Nephron (organoid): ENCODE data around the gene NRP1.
"Not testable (repeated sequence)": the region's sequence is repeated elsewhere in the genome, so short reads cannot be mapped to it uniquely, and the experiment has no call there.

ENCODE experiments used
- H3K27ac Mint-ChIP-seq, 3 experiments: 2 replicates each; pipeline ENCODE4 v1.8.0; 2020; ENCODE audit warnings: mixed read lengths in 3 of 3, mild to moderate bottlenecking in 2 of 3, moderate library complexity in 1 of 3
- H3K27me3 Mint-ChIP-seq: 2 replicates; pipeline ENCODE4 v1.8.0; 2021; ENCODE audit warnings: low read depth, mild to moderate bottlenecking, moderate library complexity, mixed read lengths
- H3K36me3 Mint-ChIP-seq: 2 replicates; pipeline ENCODE4 v1.8.0; 2020; ENCODE audit warnings: low read depth, mixed read lengths
- H3K4me1 Mint-ChIP-seq: 2 replicates; pipeline ENCODE4 v1.8.0; 2020; ENCODE audit warnings: mixed read lengths
- H3K4me3 Mint-ChIP-seq, 3 experiments: 2 replicates each; pipeline ENCODE4 v1.8.0; 2020; ENCODE audit warnings: mild to moderate bottlenecking in 3 of 3, mixed read lengths in 3 of 3, moderate library complexity in 2 of 3
- H3K9me3 Mint-ChIP-seq: 2 replicates; pipeline ENCODE4 v1.8.0; 2020; ENCODE audit warnings: mixed read lengths
- TF ChIP-seq, protein P1 (sequence below), 3 experiments: fragments of 200-600 bp; sonication (generic); IDR thresholded peaks; one replicate each; pipeline ENCODE4 v1.5.0; 2021; ENCODE audit warnings: antibody characterized with exemption in 3 of 3; ENCODE audit not compliant: unreplicated experiment in 3 of 3

NRP1 gene

DNA sequence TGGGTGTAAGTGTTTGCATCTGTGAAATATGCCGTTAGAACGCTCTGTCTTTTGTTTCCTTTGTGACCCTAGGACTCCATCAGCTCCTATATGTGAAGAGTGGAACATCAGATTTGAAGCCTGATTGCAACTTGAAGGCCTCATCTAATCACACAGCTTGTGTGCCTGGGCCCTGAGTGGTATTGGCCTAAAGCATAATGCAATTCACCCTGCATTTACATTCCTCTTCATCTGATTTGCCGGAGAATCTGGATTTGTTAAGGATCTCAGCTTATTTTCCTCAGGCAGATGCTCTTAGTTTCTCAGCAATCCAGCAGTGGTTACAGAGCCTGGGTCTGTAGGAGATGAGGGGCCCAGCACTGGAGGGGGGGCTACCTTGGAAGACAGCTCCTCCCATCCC is 193.2 kb downstream of the NRP1 start:
- Mint-ChIP-seq H3K36me3 (no peaks in the 10 kb centered on the region), H3K4me3 (no peak overlapping the region), H3K27me3 (peaks cover 38% of the 10 kb centered on the region), H3K9me3 (no peaks in the 10 kb centered on the region), H3K27ac (no peak overlapping the region), H3K4me1 (peaks cover 12% of the 10 kb centered on the region)
- TF ChIP-seq, protein P1, sequence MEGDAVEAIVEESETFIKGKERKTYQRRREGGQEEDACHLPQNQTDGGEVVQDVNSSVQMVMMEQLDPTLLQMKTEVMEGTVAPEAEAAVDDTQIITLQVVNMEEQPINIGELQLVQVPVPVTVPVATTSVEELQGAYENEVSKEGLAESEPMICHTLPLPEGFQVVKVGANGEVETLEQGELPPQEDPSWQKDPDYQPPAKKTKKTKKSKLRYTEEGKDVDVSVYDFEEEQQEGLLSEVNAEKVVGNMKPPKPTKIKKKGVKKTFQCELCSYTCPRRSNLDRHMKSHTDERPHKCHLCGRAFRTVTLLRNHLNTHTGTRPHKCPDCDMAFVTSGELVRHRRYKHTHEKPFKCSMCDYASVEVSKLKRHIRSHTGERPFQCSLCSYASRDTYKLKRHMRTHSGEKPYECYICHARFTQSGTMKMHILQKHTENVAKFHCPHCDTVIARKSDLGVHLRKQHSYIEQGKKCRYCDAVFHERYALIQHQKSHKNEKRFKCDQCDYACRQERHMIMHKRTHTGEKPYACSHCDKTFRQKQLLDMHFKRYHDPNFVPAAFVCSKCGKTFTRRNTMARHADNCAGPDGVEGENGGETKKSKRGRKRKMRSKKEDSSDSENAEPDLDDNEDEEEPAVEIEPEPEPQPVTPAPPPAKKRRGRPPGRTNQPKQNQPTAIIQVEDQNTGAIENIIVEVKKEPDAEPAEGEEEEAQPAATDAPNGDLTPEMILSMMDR (IDR thresholded peaks at IDR 0.05; ENCODE audit: unreplicated experiment in 3 of 3), result no peak

DNA sequence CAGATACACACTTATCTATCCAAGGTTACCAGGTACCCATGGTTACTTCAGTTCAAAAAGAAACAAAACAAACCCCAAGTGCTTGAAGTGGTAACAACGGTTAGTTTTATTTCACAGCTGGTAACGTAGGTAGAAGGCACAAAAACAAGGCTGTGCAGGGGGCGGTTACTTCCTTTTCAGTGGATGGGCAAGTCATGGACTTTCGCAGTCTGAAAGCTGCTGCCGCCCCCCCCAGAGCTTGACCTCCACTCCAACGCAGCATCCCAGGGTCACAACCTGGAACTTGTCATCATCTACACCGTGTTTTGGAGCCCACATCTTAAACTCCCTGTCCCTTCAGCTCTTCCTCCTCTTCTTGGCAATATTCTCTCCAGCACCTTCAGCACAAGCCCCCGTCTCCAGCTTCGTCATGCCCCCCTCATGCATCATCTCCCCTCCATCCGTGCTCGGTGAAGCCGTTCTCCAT is 195.3 kb downstream of the NRP1 start:
- TF ChIP-seq, protein P1 (IDR thresholded peaks at IDR 0.05; ENCODE audit: unreplicated experiment in 3 of 3), result no peak
- peaks cover 13% of the 10 kb centered on the region for H3K4me1 Mint-ChIP-seq
- H3K9me3 Mint-ChIP-seq, result no peaks in the 10 kb centered on the region
- H3K27ac Mint-ChIP-seq, result no peak overlapping the region
- no peaks in the 10 kb centered on the region for H3K36me3 Mint-ChIP-seq
- no peak overlapping the region for H3K4me3 Mint-ChIP-seq
- peaks cover 45% of the 10 kb centered on the region for H3K27me3 Mint-ChIP-seq

DNA sequence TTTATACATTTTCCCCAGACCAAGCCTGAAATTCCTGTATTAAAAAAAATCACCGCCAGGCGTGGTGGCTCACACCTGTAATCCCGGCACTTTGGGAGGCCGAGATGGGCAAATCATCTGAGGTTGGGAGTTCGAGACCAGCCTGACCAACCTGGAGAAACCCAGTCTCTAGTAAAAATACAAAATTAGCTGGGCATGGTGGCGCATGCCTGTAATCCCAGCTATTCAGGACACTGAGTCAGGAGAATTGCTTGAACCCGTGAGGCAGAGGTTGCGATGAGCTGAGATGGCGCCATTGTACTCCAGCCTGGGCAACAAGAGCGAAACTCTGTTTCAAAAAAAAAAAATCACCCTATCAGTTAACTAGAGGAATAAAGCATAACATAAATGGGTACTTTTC is 195.8 kb downstream of the NRP1 start:
- Mint-ChIP-seq H3K27me3 (peaks cover 46% of the 10 kb centered on the region), H3K4me1 (peaks cover 13% of the 10 kb centered on the region)
- not testable (repeated sequence) for H3K4me3 Mint-ChIP-seq, H3K36me3 Mint-ChIP-seq, H3K9me3 Mint-ChIP-seq, H3K27ac Mint-ChIP-seq

DNA sequence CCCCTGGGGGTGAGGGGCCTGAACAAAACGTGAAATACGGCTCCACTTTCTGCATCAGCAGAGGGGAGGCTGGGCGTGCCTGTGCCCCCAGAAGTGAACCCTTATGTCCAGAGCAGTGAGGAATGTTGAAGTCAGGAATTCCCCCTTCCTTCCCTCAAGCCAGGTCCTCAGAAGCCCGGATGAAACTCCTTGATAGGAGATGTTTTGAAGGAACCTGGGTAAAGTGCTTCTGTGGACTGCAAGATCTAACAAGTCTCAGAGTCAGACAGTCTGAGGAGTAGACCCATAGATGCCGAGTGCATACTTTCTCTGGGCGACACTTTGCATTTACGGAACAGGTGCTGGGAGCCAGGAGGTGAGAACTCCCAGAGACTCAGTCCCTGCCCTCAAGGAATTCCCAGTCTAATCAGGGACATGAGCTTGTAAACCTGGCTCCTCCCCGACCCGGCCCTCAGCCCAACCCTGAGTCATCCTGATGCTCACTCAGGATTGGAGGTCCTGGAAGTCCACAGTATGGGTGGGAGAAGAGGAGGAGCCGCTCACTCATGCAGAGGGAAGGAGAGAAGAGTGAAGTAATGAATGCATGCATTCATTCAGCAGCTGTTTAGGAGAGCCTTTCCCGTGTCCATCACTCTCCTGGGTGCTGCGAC is 197.0 kb downstream of the NRP1 start:
- H3K9me3 Mint-ChIP-seq, result no peaks in the 10 kb centered on the region
- peaks cover 10% of the 10 kb centered on the region for H3K4me1 Mint-ChIP-seq
- no peaks in the 10 kb centered on the region for H3K36me3 Mint-ChIP-seq
- TF ChIP-seq, protein P1 (IDR thresholded peaks at IDR 0.05; ENCODE audit: unreplicated experiment in 3 of 3), result no peak
- no peak overlapping the region for H3K4me3 Mint-ChIP-seq
- peaks cover 46% of the 10 kb centered on the region for H3K27me3 Mint-ChIP-seq
- no peak overlapping the region for H3K27ac Mint-ChIP-seq

DNA sequence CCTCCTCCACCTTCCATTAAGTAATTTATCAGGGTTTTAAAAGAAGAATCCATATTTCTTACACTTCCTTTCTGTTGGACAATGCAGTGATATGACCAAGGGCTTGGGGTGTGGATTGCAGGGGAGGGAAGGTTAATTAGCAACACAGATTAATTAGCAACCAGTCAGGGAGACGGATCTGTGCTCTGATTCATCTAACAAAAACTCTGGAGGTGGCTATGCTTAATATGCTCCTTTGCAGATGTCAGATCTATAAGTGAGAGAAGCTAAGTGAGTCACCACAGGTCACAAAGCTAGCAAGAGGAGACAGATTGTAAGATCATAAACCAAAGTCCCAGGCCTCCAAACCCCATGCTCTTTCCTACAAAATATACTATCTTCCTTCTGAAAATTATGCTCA is 197.7 kb downstream of the NRP1 start:
- peaks cover 53% of the 10 kb centered on the region for H3K27me3 Mint-ChIP-seq
- H3K4me1 Mint-ChIP-seq, result peaks cover 10% of the 10 kb centered on the region
- H3K27ac Mint-ChIP-seq, result no peak overlapping the region
- H3K9me3 Mint-ChIP-seq, result no peaks in the 10 kb centered on the region
- H3K4me3 Mint-ChIP-seq, result no peak overlapping the region
- no peaks in the 10 kb centered on the region for H3K36me3 Mint-ChIP-seq
- TF ChIP-seq, protein P1 (IDR thresholded peaks at IDR 0.05; ENCODE audit: unreplicated experiment in 3 of 3), result no peak

DNA sequence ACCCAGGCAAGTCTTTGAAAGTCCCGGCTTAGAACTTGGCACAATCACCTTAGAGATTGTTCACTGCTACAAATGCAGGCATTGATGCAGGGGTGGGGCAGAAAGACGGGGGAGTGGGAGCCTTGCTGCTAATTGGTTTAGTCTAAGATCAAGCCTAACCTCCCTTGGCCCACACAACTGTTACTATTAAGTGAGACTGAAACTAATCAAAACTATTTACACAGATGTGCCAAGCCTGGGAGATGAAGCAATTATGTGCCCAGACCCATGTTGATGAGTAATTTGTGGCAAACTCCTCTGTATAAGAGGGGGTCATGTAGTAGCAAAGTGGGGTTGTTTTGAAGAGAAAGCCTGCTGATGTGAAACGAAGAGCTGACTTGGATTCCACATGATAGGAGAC is 198.2 kb downstream of the NRP1 start:
- TF ChIP-seq, protein P1 (IDR thresholded peaks at IDR 0.05; ENCODE audit: unreplicated experiment in 3 of 3), result no peak
- Mint-ChIP-seq H3K36me3 (no peaks in the 10 kb centered on the region), H3K9me3 (no peaks in the 10 kb centered on the region), H3K27ac (no peak overlapping the region), H3K4me1 (peaks cover 10% of the 10 kb centered on the region), H3K4me3 (no peak overlapping the region), H3K27me3 (peaks cover 57% of the 10 kb centered on the region)
